ENCODE measurements around the gene RFC2.
"Not testable (repeated sequence)": the region's sequence is repeated elsewhere in the genome, so short reads cannot be mapped to it uniquely, and the experiment has no call there.

The RFC2 gene

DNA sequence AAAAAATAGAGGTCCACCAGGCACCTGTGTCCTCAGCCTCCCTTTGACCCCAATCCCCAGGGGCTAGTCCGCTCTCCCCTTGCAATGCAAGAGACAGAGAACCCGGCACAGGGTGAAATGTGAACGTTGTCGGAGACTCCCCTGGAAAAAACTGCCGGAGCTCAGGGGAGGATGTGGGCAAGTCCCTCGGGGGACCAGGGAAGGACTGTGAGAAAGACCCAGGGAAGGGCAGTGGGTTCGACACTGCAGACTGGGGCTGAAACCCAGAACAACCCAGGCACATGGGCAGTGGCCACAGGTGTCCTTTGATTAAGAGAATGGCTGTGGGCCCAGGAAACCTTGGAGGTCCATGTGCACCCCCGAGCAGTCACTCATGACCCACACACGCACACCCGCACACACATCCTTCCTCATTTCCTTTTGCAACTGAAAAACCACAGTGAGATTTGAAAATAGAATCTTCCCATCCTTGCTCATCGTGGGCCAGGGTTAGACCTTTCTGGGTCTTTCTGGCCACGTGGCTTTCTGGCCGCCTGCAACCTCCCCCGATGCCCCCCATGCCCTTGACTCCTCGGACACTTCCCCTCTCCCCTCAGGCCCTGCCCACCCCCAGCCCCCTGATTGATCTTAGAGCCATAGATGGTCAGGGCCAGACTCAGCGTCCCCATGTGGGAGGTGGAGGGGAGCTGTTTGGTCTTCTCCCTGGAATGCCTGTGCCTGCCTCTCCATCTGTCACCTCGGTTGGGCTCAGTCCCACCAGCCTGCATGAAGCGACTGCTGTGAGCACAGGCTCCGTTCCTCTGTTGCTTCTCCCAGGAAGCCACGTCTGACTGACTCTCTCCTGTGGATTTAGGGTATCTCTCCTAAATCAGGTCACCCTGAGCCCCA lies 36.5 kb downstream of the RFC2 start:
- Histone ChIP-seq H3K4me1 (no peaks in the 10 kb centered on the region), H3K27ac (no peak overlapping the region), H3K36me3 (no peaks in the 10 kb centered on the region), H3K27me3 (peaks cover 0 to 5% of the 10 kb centered on the region in 2 donors), H3K9me3 (no peaks in the 10 kb centered on the region), H3K4me3 (no peak overlapping the region)
- intact Hi-C loops (cut with DNase I; ENCODE audit: low total_unique reads), result no loop called here
- DNase-seq, result no peak
- TF ChIP-seq, protein P1, sequence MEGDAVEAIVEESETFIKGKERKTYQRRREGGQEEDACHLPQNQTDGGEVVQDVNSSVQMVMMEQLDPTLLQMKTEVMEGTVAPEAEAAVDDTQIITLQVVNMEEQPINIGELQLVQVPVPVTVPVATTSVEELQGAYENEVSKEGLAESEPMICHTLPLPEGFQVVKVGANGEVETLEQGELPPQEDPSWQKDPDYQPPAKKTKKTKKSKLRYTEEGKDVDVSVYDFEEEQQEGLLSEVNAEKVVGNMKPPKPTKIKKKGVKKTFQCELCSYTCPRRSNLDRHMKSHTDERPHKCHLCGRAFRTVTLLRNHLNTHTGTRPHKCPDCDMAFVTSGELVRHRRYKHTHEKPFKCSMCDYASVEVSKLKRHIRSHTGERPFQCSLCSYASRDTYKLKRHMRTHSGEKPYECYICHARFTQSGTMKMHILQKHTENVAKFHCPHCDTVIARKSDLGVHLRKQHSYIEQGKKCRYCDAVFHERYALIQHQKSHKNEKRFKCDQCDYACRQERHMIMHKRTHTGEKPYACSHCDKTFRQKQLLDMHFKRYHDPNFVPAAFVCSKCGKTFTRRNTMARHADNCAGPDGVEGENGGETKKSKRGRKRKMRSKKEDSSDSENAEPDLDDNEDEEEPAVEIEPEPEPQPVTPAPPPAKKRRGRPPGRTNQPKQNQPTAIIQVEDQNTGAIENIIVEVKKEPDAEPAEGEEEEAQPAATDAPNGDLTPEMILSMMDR (IDR thresholded peaks at IDR 0.05), result no peak

DNA sequence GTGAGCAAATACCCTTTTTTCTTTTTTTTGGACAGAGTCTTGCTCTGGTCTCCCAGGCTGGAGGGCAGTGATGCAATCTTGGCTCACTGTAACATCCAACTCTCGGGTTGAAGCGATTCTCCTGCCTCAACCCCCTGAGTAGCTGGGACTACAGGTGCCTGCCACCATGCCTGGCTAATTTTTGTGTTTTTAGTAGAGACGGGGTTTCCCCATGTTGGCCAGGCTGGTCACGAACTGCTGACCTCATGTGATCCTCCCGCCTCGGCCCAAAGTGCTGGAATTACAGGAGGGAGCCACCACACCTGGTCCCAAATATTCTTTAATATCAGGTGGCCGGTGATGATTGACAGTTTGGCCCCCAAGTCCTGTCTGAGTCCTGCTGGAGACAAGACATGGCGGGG lies 37.8 kb downstream of the RFC2 start:
- TF ChIP-seq, protein P1 (IDR thresholded peaks at IDR 0.05), result no peak
- no peak overlapping the region for H3K27ac ChIP-seq
- peaks cover 0 to 3% (median 0%) of the 10 kb centered on the region in 4 donors for H3K4me1 ChIP-seq
- peaks cover 0 to 5% of the 10 kb centered on the region in 2 donors for H3K27me3 ChIP-seq
- H3K36me3 ChIP-seq, result no peaks in the 10 kb centered on the region
- no peak for DNase-seq
- intact Hi-C loops (cut with DNase I; ENCODE audit: low total_unique reads), result no loop called here
- no peak overlapping the region for H3K4me3 ChIP-seq
- no peaks in the 10 kb centered on the region for H3K9me3 ChIP-seq

DNA sequence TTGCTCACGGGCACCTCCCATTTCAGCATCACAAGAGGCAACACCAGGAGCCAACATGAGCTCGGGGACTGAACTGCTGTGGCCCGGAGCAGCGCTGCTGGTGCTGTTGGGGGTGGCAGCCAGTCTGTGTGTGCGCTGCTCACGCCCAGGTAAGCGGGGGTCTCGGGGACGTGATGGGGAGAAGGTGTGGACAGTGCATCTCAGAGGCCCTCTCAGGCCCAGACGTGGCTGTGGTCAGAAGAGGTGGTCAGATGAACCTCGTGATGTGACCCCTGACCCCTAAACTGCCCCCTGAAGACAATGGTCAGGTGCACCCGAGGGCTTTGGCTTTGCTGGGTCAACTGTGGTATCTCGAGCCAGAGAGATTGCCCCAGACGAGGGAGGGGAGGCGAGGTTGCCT lies 38.3 kb downstream of the RFC2 start:
- Histone ChIP-seq H3K27me3 (peaks cover 0 to 5% of the 10 kb centered on the region in 2 donors), H3K36me3 (no peaks in the 10 kb centered on the region), H3K4me3 (no peak overlapping the region), H3K27ac (no peak overlapping the region), H3K9me3 (no peaks in the 10 kb centered on the region), H3K4me1 (peaks cover 0 to 7% (median 1%) of the 10 kb centered on the region in 4 donors)
- intact Hi-C loops (cut with DNase I; ENCODE audit: low total_unique reads), result no loop called here
- TF ChIP-seq, protein P1 (IDR thresholded peaks at IDR 0.05), result no peak
- no peak for DNase-seq

DNA sequence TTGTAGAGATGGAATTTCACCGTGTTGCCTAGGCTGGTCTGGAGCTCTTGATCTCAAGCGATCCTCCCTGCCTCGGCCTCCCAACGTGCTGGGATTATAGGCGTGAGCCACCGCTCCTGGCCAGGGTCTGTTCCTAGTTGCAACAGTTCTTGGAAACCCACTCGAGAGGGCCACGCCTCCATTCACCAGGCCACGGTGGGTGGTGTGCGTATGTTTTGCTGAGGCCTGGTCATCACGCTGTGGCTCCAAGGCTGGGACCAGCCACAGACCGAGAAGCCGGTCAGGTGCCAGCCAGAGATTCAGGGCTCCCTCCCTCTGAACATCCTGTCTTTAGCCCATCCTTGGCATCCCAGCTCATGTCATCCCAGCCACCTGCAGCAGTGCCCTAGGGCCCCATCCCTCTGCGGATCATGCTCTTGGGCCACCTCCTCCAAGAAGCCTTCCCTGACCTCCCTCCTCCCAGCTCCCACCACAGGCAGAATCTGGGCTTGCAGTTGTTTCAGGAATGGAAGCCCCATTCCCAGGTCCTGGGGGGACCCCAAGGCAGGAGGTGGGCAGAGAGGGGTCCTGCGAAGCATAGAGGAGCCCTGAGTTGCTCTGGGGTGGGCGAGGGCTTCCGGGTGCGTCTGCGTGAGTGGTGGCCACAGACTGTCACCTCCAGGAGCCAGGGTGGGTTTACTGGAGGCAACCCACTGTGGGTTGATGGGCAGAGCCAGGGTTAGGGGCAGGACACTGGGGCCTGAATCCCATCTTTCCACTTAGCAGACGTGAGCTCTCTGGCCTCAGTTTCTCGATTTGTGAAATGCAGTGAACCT lies 39.2 kb downstream of the RFC2 start:
- no peaks in the 10 kb centered on the region for H3K36me3 ChIP-seq
- no peaks in the 10 kb centered on the region for H3K9me3 ChIP-seq
- peaks cover 0 to 5% of the 10 kb centered on the region in 2 donors for H3K27me3 ChIP-seq
- intact Hi-C loops (cut with DNase I; ENCODE audit: low total_unique reads), result no loop called here
- H3K4me1 ChIP-seq, result peaks cover 0 to 11% (median 2%) of the 10 kb centered on the region in 4 donors
- no peak overlapping the region for H3K27ac ChIP-seq
- DNase-seq, result no peak
- H3K4me3 ChIP-seq, result no peak overlapping the region
- TF ChIP-seq, protein P1 (IDR thresholded peaks at IDR 0.05), result no peak

DNA sequence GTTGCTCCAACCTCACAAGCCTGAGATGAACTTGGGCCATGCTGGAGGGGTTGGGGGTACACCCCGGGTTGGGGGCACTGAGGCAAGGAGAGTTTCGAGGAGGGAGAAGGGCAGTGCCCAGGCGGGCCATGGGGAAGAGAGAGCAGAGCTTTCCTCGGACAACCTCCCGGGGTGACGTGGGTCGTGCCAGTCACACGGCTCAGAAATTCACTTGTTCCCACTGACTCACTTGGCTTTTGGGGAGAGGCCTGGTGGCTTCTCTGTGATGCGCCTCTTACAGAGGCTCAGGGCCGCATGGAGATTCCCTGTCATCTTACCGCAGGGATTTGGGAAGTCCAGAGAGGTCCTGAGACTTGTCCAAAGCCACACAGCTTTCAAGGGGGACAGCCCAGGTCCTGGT lies 41.5 kb downstream of the RFC2 start:
- DNase-seq, result no peak
- Histone ChIP-seq H3K9me3 (no peaks in the 10 kb centered on the region), H3K27ac (no peak overlapping the region), H3K27me3 (peaks cover 0 to 6% of the 10 kb centered on the region in 2 donors), H3K4me1 (peaks cover 0 to 18% (median 4%) of the 10 kb centered on the region in 4 donors), H3K4me3 (no peak overlapping the region), H3K36me3 (no peaks in the 10 kb centered on the region)
- intact Hi-C loops (cut with DNase I; ENCODE audit: low total_unique reads), result no loop called here
- TF ChIP-seq, protein P1 (IDR thresholded peaks at IDR 0.05), result no peak

DNA sequence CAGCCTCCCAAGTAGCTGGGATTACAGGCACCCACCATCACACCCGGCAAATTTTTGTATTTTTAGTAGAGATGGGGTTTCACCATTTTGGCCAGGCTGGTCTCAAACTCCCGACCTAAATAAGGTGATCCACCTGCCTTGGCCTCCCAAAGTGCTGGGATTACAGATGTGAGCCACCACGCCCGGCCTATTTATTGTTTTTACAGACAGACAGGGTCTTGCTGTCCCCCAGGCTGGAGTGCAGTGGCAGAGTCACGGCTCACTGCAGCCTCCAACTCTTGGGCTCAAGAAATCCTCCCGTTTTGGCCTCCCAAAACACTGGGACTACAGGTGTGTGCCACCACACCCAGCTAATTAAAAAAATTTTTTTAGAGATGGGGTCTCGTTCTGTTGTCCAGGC lies 46.0 kb downstream of the RFC2 start:
- intact Hi-C loops (cut with DNase I; ENCODE audit: low total_unique reads), result loop anchor here (2.0 to 5.0 kb wide), 2 partner anchors 193 to 341 kb away; no protein-coding TSS in a partner anchor
- H3K27me3 ChIP-seq, H3K4me3 ChIP-seq, H3K9me3 ChIP-seq, H3K27ac ChIP-seq, H3K36me3 ChIP-seq, DNase-seq: not testable (repeated sequence)
- H3K4me1 ChIP-seq, result peaks cover 0 to 23% (median 4%) of the 10 kb centered on the region in 4 donors
